ENCODE results near the gene FBN1.

DNA sequence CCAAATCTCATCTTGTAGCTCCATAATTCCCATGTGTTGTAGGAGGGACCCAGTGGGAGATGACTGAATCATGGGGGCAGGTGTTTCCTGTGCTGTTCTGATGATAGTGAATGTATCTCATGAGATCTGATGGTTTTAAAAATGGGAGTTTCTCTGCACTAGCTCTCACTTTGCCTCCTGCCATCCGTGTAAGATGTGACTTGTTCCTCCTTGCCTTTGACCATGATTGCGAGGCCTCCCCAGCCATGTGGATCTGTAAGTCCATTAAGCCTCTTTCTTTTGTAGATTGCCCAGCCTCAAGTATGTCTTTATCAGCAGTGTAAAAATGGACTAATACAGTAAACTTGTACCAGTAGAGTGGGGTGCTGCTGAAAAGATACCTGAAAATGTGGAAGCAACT is 269.7 kb downstream of the FBN1 start:
- TF ChIP-seq, protein P1, sequence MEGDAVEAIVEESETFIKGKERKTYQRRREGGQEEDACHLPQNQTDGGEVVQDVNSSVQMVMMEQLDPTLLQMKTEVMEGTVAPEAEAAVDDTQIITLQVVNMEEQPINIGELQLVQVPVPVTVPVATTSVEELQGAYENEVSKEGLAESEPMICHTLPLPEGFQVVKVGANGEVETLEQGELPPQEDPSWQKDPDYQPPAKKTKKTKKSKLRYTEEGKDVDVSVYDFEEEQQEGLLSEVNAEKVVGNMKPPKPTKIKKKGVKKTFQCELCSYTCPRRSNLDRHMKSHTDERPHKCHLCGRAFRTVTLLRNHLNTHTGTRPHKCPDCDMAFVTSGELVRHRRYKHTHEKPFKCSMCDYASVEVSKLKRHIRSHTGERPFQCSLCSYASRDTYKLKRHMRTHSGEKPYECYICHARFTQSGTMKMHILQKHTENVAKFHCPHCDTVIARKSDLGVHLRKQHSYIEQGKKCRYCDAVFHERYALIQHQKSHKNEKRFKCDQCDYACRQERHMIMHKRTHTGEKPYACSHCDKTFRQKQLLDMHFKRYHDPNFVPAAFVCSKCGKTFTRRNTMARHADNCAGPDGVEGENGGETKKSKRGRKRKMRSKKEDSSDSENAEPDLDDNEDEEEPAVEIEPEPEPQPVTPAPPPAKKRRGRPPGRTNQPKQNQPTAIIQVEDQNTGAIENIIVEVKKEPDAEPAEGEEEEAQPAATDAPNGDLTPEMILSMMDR (IDR thresholded peaks at IDR 0.05; ENCODE audit: extremely low read depth in 1 of 2, insufficient read depth in 1 of 2, low read depth in 1 of 2, low read length in 2 of 2) = no peak
- no peak for TF ChIP-seq POLR2A (IDR thresholded peaks at IDR 0.05; ENCODE audit: low read depth, low read length)
- no peak for TF ChIP-seq POLR2AphosphoS5 (IDR thresholded peaks at IDR 0.05; ENCODE audit: insufficient read depth, low read depth, low read length)

All from endothelial cell of umbilical vein (primary cell).